DMS114 treated with DMSO at 0.1 percent for 48 hours (cell line): ENCODE results near the gene MYBL2.
A peak's percentile ranks its signal among the peaks of the same experiment; 100 is the strongest.
"Not testable (repeated sequence)": the region's sequence is repeated elsewhere in the genome, so short reads cannot be mapped to it uniquely, and the experiment has no call there.

ENCODE experiments used
- DNase-seq: peaks from one replicate; lab custom pipeline; 2025; ENCODE audit not compliant: unreplicated experiment; lab: John Stamatoyannopoulos, UW

The MYBL2 gene

GRCh38 chr20:43749734-43750294, 82.9 kb downstream of the MYBL2 start:
- peak; percentile 8 for DNase-seq

GRCh38 chr20:43750774-43751166, 83.9 kb downstream of the MYBL2 start:
- DNase-seq = no peak

DNA sequence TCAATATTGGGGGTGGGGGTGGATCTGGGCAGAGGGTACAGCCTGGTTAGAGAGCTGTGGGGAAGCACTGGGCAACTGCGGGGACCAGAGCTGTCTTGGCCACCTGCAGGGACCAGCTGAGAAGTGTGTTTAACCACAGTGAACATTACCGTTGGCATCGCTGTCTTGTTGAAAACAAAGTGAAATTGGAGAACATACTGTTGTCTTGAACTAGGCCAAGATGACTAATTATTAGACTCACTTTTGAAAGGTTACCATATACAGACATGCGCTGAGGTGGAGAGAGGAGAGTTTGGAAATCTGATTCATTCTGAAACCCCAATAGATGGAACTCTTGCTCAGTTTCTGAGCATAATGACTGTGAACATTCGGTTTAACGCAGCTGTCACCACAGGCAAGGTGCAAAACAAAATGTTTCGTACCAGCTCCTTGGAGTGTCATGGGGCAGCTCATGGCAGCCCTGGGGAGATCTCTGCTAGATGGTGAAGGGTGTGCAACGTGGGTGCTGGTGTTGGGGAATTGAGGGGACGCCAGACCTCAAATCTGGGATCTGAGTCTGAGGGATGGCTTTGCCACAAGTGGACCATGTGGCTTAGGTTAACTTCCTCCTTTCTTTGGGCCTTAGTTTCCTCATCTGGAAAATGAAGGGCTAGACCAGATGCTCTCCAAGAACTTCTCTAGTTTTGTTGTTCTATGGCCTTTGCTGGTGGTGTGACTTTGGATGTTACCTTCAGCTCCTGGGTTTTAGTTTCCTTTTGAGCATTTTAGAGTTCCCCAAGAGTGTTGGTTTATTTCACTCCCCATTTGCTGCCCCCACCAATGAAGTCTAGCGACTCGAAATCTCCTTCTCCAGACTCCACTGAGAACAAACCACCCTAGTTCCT, 84.5 kb downstream of the MYBL2 start:
- no peak for DNase-seq

- no peak for DNase-seq
Observed at GRCh38 chr20:43752051-43752360, 85.1 kb downstream of the MYBL2 start.

DNA sequence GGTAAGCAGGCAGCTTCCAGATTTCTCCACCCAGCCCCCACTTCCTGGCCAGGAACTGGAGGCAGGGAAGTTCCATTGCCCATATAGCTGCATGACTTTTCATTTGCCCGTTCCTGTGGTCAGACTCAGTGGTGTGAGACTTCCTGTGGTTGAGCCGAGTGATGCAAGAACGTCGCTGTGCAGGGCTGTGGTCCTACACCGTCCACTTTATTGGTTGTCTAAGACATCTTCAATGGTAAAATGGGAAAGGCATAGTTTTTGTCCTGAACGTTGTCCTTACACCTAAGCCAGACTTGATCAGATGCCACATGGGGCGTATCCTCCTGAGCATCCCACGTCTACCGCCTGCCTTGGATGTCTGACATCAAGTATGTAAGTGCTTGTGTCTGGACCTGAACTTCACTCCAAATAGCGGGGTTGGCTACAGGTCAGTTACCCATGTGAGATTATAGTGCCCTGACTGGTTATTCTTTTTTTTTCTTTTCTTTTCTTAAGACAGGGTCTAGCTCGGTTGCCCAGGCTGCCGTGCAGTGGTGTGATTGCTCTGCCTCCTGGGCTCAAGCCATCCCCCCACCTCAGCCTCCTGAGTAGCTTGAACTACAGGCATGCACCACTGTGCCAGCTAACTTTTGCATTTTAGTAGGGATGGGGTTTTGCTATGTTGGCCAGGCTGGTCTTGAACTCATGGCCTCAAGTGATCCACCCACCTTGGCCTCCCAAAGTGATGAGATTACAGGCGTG, 85.8 kb downstream of the MYBL2 start:
- no peak for DNase-seq

GRCh38 chr20:43755390-43755789, 88.5 kb downstream of the MYBL2 start:
- DNase-seq = no peak

- no peak for DNase-seq
Observed at GRCh38 chr20:43755851-43756250, 88.9 kb downstream of the MYBL2 start.

- DNase-seq = not testable (repeated sequence)
Observed at GRCh38 chr20:43757888-43758287, 91.0 kb downstream of the MYBL2 start.

DNA sequence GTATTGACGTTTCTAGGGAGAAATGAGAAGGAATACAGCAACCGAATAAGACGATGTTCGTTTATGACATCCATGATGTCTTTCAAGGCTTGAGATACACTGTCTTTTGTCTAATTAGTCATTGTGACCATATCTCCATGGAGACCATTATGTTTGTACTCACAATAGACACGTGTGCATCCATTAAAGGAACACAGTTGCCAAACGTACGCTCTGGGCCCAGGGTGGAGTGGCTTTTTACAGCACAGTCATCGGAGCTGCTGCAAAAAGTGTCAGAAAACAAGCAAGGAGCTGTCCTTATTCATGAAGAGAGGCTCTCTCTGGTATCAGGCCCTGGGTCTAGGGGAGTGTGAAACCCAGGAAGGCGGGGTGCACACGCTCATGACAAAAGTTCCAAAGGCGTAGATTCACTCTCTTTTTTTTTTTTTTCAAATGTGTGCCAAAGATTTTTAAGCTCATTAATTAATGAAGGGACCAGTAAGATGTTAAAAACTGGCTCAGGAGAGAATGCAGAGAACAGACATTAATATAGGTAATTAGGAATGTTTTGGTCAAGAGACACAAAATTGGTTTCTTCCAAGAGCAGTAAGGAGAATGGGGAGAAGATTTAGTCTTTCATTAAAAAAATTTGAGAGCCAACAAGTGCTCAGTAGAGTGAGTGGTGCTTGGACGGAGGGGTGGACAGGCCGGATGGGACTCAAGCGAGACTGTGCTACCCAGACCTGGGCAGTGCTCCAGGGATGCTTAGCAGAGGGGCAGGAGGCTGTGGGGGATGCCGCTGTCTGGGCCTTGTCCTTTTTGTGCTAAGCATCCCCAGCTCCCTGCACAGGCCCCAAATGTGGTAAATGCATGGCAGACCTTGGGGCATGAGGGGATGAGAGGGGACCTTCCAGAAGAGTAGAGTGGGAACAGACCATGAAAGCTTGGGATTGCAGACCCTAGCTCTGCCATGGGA, 94.7 kb downstream of the MYBL2 start:
- no peak for DNase-seq

GRCh38 chr20:43762911-43763310, 96.0 kb downstream of the MYBL2 start:
- no peak for DNase-seq

DNA sequence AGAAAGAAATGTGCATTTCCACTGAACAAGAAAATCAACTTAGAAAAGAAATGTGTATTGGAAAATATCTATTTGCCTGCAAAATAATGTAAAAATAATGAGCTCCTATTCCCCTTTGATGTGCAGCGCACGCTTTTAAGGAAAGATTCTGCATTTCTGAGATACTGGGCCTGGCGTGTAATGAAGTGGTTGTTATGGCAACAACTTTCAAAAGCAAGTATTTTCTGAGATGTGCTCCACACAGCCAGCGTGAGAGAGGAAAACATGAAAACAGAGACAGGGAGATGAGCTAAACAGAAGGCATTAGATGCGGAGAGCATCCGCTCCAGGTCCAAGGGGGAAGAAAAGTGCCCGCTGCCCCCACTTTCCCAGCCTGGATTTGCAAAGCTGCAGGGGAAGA, 99.0 kb downstream of the MYBL2 start:
- no peak for DNase-seq
